ENCODE results near the gene ITPRIPL1.

DNA sequence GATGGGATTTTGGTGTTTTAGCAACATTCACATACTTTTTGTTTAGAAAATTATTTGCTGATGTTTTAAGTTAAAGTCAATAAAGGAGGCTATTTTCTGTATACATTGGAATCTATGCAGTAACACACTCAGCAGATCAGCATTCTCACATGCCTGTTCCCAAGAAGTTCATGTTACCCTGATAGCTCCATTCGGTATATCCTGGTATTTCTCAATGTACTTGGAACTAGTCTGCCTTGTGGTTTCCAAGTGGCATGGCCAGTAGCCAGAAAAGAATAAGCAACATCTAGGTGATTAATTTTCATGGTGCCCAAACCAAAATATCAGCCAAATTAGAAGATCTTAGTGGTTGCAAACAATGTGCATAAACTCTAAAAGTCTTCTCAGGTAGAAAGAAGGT is 5.3 kb downstream of the ITPRIPL1 start:
- TF ChIP-seq, protein P1, sequence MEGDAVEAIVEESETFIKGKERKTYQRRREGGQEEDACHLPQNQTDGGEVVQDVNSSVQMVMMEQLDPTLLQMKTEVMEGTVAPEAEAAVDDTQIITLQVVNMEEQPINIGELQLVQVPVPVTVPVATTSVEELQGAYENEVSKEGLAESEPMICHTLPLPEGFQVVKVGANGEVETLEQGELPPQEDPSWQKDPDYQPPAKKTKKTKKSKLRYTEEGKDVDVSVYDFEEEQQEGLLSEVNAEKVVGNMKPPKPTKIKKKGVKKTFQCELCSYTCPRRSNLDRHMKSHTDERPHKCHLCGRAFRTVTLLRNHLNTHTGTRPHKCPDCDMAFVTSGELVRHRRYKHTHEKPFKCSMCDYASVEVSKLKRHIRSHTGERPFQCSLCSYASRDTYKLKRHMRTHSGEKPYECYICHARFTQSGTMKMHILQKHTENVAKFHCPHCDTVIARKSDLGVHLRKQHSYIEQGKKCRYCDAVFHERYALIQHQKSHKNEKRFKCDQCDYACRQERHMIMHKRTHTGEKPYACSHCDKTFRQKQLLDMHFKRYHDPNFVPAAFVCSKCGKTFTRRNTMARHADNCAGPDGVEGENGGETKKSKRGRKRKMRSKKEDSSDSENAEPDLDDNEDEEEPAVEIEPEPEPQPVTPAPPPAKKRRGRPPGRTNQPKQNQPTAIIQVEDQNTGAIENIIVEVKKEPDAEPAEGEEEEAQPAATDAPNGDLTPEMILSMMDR (conservative IDR thresholded peaks at IDR 0.05; ENCODE audit: low read depth, low read length), result no peak
- TF ChIP-seq CEBPB (IDR thresholded peaks at IDR 0.05; ENCODE audit: low read depth, low read length), result peak; percentile 64
- no peak for TF ChIP-seq POLR2A (IDR thresholded peaks at IDR 0.05; ENCODE audit: low read depth, low read length)
